GM18505 (cell line): Measurements from ENCODE around the gene ME3.
"Not testable (repeated sequence)": the region's sequence is repeated elsewhere in the genome, so short reads cannot be mapped to it uniquely, and the experiment has no call there.

ENCODE experiments used
- ATAC-seq: cut with Tn5 transposase; IDR thresholded peaks from one replicate; pipeline ENCODE4 v1.9.1; 2021; ENCODE audit not compliant: unreplicated experiment
- POLR2A ChIP-seq: IDR thresholded peaks from 4 replicates; pipeline ENCODE4 v1.6.1; 2011; ENCODE audit warnings: borderline replicate concordance; ENCODE audit not compliant: insufficient read depth, insufficient read length; ENCODE audit errors: extremely low read depth

ME3 gene

GRCh38 chr11:86666193-86666592 lies 6.2 kb downstream of the ME3 start:
- no peak for TF ChIP-seq POLR2A
- ATAC-seq: no peak

GRCh38 chr11:86664930-86665329 lies 7.5 kb downstream of the ME3 start:
- no peak for ATAC-seq
- no peak for TF ChIP-seq POLR2A

GRCh38 chr11:86663761-86664160 lies 8.7 kb downstream of the ME3 start:
- ATAC-seq: no peak
- TF ChIP-seq POLR2A: no peak

GRCh38 chr11:86663291-86663690 lies 9.1 kb downstream of the ME3 start:
- ATAC-seq: no peak
- TF ChIP-seq POLR2A: no peak

GRCh38 chr11:86660736-86661135 lies 11.7 kb downstream of the ME3 start:
- TF ChIP-seq POLR2A: no peak
- no peak for ATAC-seq

- no peak for ATAC-seq
- no peak for TF ChIP-seq POLR2A
Measured at GRCh38 chr11:86660088-86660487, 12.3 kb downstream of the ME3 start.

GRCh38 chr11:86658534-86658933 lies 13.9 kb downstream of the ME3 start:
- no peak for ATAC-seq
- TF ChIP-seq POLR2A: no peak

- not testable (repeated sequence) for ATAC-seq
Measured at GRCh38 chr11:86645212-86645611, 27.2 kb downstream of the ME3 start.

GRCh38 chr11:86644291-86644690 lies 28.1 kb downstream of the ME3 start:
- no peak for TF ChIP-seq POLR2A
- ATAC-seq: no peak

- no peak for ATAC-seq
- TF ChIP-seq POLR2A: no peak
Measured at GRCh38 chr11:86641537-86642261, 30.7 kb downstream of the ME3 start.

- ATAC-seq: no peak
- TF ChIP-seq POLR2A: no peak
Measured at GRCh38 chr11:86639137-86639536, 33.3 kb downstream of the ME3 start.

- TF ChIP-seq POLR2A: no peak
- no peak for ATAC-seq
Measured at GRCh38 chr11:86638673-86639072, 33.7 kb downstream of the ME3 start.

GRCh38 chr11:86637988-86638387 lies 34.4 kb downstream of the ME3 start:
- TF ChIP-seq POLR2A: no peak
- ATAC-seq: no peak

- ATAC-seq: no peak
- TF ChIP-seq POLR2A: no peak
Measured at GRCh38 chr11:86636275-86636674, 36.1 kb downstream of the ME3 start.
